Trophoblast cell (in vitro differentiated cells and primary cell): ENCODE measurements around the gene CGNL1.

Source experiments
- DNase-seq, 2 donors: peaks; one replicate each; pipeline ENCODE4 v3.0.0-alpha.2; 2016
- H2AFZ ChIP-seq: 2 replicates; pipeline ENCODE4 v1.6.1; 2013; ENCODE audit warnings: low read length, moderate library complexity, mild to moderate bottlenecking; ENCODE audit not compliant: insufficient read depth, poor library complexity
- H2AK5ac ChIP-seq: 2 replicates; pipeline ENCODE4 v1.6.1; 2013; ENCODE audit warnings: mild to moderate bottlenecking, low read length
- H2BK120ac ChIP-seq: 2 replicates; pipeline ENCODE4 v1.6.1; 2013; ENCODE audit warnings: low read length, mild to moderate bottlenecking, moderate library complexity; ENCODE audit not compliant: insufficient read depth, poor library complexity
- H2BK12ac ChIP-seq: 2 replicates; pipeline ENCODE4 v1.6.1; 2013; ENCODE audit warnings: mild to moderate bottlenecking, low read length, moderate library complexity
- H2BK5ac ChIP-seq: 2 replicates; pipeline ENCODE4 v1.6.1; 2013; ENCODE audit warnings: low read length, low read depth, moderate library complexity, mild to moderate bottlenecking; ENCODE audit not compliant: poor library complexity
- H3K14ac ChIP-seq: 2 replicates; pipeline ENCODE4 v1.6.1; 2013; ENCODE audit warnings: mild to moderate bottlenecking, low read length
- H3K18ac ChIP-seq: 2 replicates; pipeline ENCODE4 v1.6.1; 2013; ENCODE audit warnings: mild to moderate bottlenecking, low read length
- H3K23ac ChIP-seq: 2 replicates; pipeline ENCODE4 v1.6.1; 2013; ENCODE audit warnings: low read length
- H3K27ac ChIP-seq: 2 replicates; pipeline ENCODE4 v1.5.1; 2013; ENCODE audit warnings: low read depth, mild to moderate bottlenecking, inconsistent platforms, low read length, moderate library complexity
- H3K27me3 ChIP-seq: 2 replicates; pipeline ENCODE4 v1.6.1; 2013; ENCODE audit warnings: inconsistent platforms, mild to moderate bottlenecking, low read length, moderate library complexity; ENCODE audit not compliant: insufficient read depth
- H3K36me3 ChIP-seq, 2 experiments: 1 replicate in 1 of 2; 2 replicates in 1 of 2; pipeline ENCODE4 v1.6.1; 2013; ENCODE audit warnings: low read length in 2 of 2, mild to moderate bottlenecking in 2 of 2, moderate library complexity in 1 of 2; ENCODE audit not compliant: insufficient read depth in 2 of 2, control insufficient read depth in 1 of 2
- H3K4ac ChIP-seq: 2 replicates; pipeline ENCODE4 v1.6.1; 2013; ENCODE audit warnings: low read depth, mild to moderate bottlenecking, low read length, moderate library complexity
- H3K4me1 ChIP-seq, 2 experiments: 1 replicate in 1 of 2; 2 replicates in 1 of 2; pipeline ENCODE4 v1.6.1; 2013; ENCODE audit warnings: low read length in 2 of 2, mild to moderate bottlenecking in 2 of 2, moderate library complexity in 1 of 2; ENCODE audit not compliant: insufficient read depth in 2 of 2, control insufficient read depth in 1 of 2
- H3K4me2 ChIP-seq: 2 replicates; pipeline ENCODE4 v1.6.1; 2013; ENCODE audit warnings: inconsistent platforms, mild to moderate bottlenecking, low read length, moderate library complexity
- H3K4me3 ChIP-seq: 2 replicates; pipeline ENCODE4 v1.5.1; 2013; ENCODE audit warnings: mild to moderate bottlenecking, low read depth, low read length, inconsistent platforms
- H3K79me1 ChIP-seq: one replicate; pipeline ENCODE4 v1.6.1; 2013; ENCODE audit warnings: low read length
- H3K79me2 ChIP-seq: 2 replicates; pipeline ENCODE4 v1.6.1; 2013; ENCODE audit warnings: low read length, mild to moderate bottlenecking; ENCODE audit not compliant: control insufficient read depth, insufficient read depth, poor library complexity
- H3K9ac ChIP-seq: 2 replicates; pipeline ENCODE4 v1.6.1; 2013; ENCODE audit warnings: mild to moderate bottlenecking, low read length
- H3K9me3 ChIP-seq: 2 replicates; pipeline ENCODE4 v1.6.1; 2013; ENCODE audit warnings: low read depth, mild to moderate bottlenecking, control low read depth, inconsistent platforms, low read length; ENCODE audit not compliant: insufficient read depth
- H4K12ac ChIP-seq: 2 replicates; pipeline ENCODE4 v1.6.1; 2013; ENCODE audit warnings: low read depth, mild to moderate bottlenecking, low read length, moderate library complexity
- H4K8ac ChIP-seq: 2 replicates; pipeline ENCODE4 v1.6.1; 2013; ENCODE audit warnings: low read depth, mild to moderate bottlenecking, low read length, moderate library complexity
- H4K91ac ChIP-seq: one replicate; pipeline ENCODE4 v1.6.1; 2013; ENCODE audit warnings: low read depth, mild to moderate bottlenecking, low read length, moderate library complexity
- WGBS: extraction: QIAGEN DNeasy Blood & Tissue Kit; methylation state at CpG from one replicate; pipeline ENCODE4 v1.1.7; 2013; ENCODE audit warnings: missing lambda C conversion rate; ENCODE audit not compliant: insufficient read length, insufficient coverage; ENCODE audit errors: extremely low coverage; 5-methylcytosine and 5-hydroxymethylcytosine counted together

Gene CGNL1

DNA sequence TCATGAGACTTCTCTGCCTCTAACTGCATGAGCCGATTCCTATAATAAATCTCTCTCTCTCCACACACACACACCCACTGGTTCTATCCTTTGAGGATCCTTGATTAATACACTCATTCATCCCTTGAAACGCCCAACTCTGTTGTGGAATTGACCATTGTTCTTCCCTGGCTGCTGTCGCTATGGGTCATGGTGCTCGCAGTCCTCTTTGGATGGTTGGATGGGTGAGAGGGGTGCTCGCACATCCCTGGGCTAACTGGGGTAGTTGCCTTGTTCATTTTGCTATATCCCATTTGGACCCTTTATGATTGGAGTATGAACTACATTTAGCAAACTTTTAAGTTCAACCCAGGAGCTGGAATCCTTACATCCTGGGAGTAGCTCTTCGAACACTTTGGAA is 181.5 kb downstream of the CGNL1 start:
- H3K27me3 ChIP-seq = no peaks in the 10 kb centered on the region

DNA sequence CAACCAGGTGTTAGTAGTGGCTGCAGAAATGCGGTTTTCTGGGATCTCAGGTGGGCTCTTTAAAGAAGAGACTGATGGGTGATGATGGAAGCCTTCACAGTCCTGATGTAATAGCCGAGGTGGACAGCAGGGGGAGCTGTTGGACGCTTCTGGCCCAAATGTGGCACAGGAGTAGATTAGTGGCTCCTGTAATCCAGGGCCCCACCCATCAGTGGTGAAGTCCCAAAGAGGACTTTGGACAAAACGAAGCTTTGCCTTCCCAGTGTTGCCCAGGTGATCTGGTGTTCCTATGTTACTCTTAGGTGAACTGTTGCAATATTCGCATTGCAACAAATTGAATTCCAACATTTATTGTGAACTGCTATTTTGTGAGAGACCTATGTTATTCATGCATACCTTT is 183.6 kb downstream of the CGNL1 start:
- Histone ChIP-seq H3K36me3 (no peaks in the 10 kb centered on the region), H4K91ac (no peak overlapping the region), H3K4me2 (no peak overlapping the region), H3K9ac (no peak overlapping the region), H4K12ac (no peak overlapping the region), H3K18ac (no peak overlapping the region), H3K79me2 (no peaks in the 10 kb centered on the region), H3K4ac (no peak overlapping the region), H2BK12ac (no peak overlapping the region), H3K4me3 (no peak overlapping the region), H3K27ac (no peak overlapping the region), H3K23ac (no peak overlapping the region), H3K4me1 (peaks cover 4 to 8% of the 10 kb centered on the region in 2 experiments), H2AK5ac (no peak overlapping the region), H4K8ac (no peak overlapping the region), H2BK120ac (no peak overlapping the region), H2AFZ (no peak overlapping the region), H3K9me3 (no peaks in the 10 kb centered on the region), H3K79me1 (peaks cover under 1% of the 10 kb centered on the region), H2BK5ac (no peak overlapping the region), H3K14ac (no peak overlapping the region), H3K27me3 (no peaks in the 10 kb centered on the region)
- DNase-seq = peak; percentile 65 to 87
- WGBS = no CpG with 5 or more reads among the region's 5 CpGs

More for the DNA sequence above, 181.5 kb downstream of the CGNL1 start:
- Histone ChIP-seq H3K18ac (no peak overlapping the region), H3K4me1 (peaks cover 17 to 25% of the 10 kb centered on the region in 2 experiments), H2BK5ac (no peak overlapping the region), H3K14ac (no peak overlapping the region), H3K36me3 (peaks cover 0 to 3% of the 10 kb centered on the region in 2 experiments), H3K4me2 (no peak overlapping the region), H3K4me3 (no peak overlapping the region), H3K9me3 (no peaks in the 10 kb centered on the region), H3K4ac (no peak overlapping the region), H3K79me2 (no peaks in the 10 kb centered on the region), H3K79me1 (peaks cover 7% of the 10 kb centered on the region), H2BK12ac (no peak overlapping the region), H4K12ac (no peak overlapping the region), H4K91ac (no peak overlapping the region), H3K27ac (no peak overlapping the region), H2AFZ (no peak overlapping the region), H2AK5ac (no peak overlapping the region), H4K8ac (no peak overlapping the region), H3K23ac (no peak overlapping the region), H2BK120ac (no peak overlapping the region), H3K9ac (no peak overlapping the region)
- no peak for DNase-seq
- WGBS = no CpG with 5 or more reads among the region's 6 CpGs

DNA sequence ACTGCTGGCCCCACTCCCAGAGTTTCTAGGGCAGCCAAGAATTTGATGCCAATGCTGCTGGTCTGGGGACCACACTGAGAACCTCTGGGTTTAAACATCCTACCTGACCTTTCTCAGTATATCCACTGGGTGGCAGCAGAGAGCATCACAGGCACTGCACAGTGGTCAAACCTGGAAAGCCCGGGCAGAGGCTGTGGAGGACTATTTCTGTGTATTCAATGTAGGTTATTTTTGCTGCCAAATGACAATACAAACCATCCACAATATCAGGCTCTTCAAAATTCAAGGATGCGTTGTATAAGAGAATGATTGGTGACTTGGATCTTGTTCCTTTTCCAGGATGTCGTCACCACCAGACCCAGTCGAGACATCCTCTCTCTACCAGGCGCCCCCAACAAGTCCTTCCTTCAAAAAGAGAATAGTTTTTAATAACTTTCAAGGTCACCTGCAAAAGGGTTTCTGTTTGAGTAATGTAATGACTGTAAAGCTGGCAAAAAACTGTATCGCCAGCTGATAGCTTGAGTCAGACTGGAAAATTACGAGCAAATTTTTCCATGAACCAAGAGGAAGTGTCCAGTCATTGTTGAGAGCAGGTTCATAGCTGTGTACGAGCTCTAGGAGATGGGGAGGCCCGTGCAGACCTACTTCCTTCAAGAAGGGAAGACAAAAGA is 184.9 kb downstream of the CGNL1 start:
- H3K9me3 ChIP-seq = no peaks in the 10 kb centered on the region
- no peak overlapping the region for H3K18ac ChIP-seq
- H3K79me1 ChIP-seq = no peaks in the 10 kb centered on the region
- H3K4me3 ChIP-seq = no peak overlapping the region
- H3K79me2 ChIP-seq = no peaks in the 10 kb centered on the region
- no peak overlapping the region for H2BK5ac ChIP-seq
- peaks cover 4 to 8% of the 10 kb centered on the region in 2 experiments for H3K4me1 ChIP-seq
- H3K27ac ChIP-seq = no peak overlapping the region
- no peak overlapping the region for H4K8ac ChIP-seq
- no peak overlapping the region for H3K14ac ChIP-seq
- no peak overlapping the region for H3K4me2 ChIP-seq
- WGBS = no CpG with 5 or more reads among the region's 9 CpGs
- H3K23ac ChIP-seq = no peak overlapping the region
- no peak overlapping the region for H2BK12ac ChIP-seq
- H3K9ac ChIP-seq = no peak overlapping the region
- no peak overlapping the region for H3K4ac ChIP-seq
- peak; percentile 56 to 87 for DNase-seq
- H4K12ac ChIP-seq = no peak overlapping the region
- H4K91ac ChIP-seq = no peak overlapping the region
- no peaks in the 10 kb centered on the region for H3K36me3 ChIP-seq
- H2AFZ ChIP-seq = no peak overlapping the region
- H2AK5ac ChIP-seq = no peak overlapping the region
- H2BK120ac ChIP-seq = no peak overlapping the region
- H3K27me3 ChIP-seq = no peaks in the 10 kb centered on the region

DNA sequence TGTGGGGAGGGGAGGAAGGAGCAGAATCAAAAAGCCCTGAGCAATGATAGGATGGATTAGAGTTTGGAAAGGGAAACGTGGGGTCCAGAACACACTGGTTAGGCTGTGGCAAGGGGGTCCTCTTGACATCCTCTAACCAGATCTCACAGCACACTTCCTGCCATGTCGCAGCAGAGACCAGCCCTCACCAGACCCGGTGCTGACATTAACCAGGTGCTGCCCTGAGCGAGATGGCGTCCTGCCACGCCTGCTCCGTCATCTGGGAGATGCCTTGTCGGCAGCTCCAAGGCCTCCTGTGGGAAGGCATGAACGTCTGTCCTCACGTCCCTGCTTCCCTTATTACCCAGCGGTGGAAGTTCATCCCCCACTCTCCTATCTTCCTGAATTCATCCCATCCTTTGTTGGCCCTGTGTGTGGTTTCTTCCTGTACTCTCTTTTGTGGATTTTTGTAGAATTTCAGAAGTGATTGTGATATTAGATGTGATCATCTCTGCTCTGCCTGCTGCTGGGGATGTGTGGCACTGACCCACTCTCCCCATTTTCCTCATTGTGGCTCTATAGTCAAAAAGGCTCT is 186.0 kb downstream of the CGNL1 start:
- H4K8ac ChIP-seq = no peak overlapping the region
- WGBS = no CpG with 5 or more reads among the region's 11 CpGs
- no peak overlapping the region for H3K9ac ChIP-seq
- H3K23ac ChIP-seq = no peak overlapping the region
- no peaks in the 10 kb centered on the region for H3K27me3 ChIP-seq
- H3K79me2 ChIP-seq = no peaks in the 10 kb centered on the region
- H2AK5ac ChIP-seq = no peak overlapping the region
- H3K4ac ChIP-seq = no peak overlapping the region
- no peaks in the 10 kb centered on the region for H3K79me1 ChIP-seq
- peaks cover 4 to 8% of the 10 kb centered on the region in 2 experiments for H3K4me1 ChIP-seq
- H2BK5ac ChIP-seq = no peak overlapping the region
- no peak overlapping the region for H4K91ac ChIP-seq
- H3K18ac ChIP-seq = no peak overlapping the region
- no peak overlapping the region for H3K14ac ChIP-seq
- no peak overlapping the region for H3K27ac ChIP-seq
- no peak overlapping the region for H4K12ac ChIP-seq
- H2BK12ac ChIP-seq = no peak overlapping the region
- H2AFZ ChIP-seq = no peak overlapping the region
- H3K4me3 ChIP-seq = no peak overlapping the region
- H3K4me2 ChIP-seq = no peak overlapping the region
- no peak for DNase-seq
- H3K36me3 ChIP-seq = no peaks in the 10 kb centered on the region
- no peaks in the 10 kb centered on the region for H3K9me3 ChIP-seq
- no peak overlapping the region for H2BK120ac ChIP-seq
